IMR-90 (cell line): Measurements from ENCODE around the gene CDH13. TPM values are rescaled to one million over a fixed set of nuclear protein-coding genes. Genes with fewer than 3 reads are reported as not detected.

ENCODE experiments used
- ATAC-seq: fragments of 200-7000 bp; cut with Tn5 transposase; 2 replicates; pipeline ENCODE4 v1.9.1; 2020; ENCODE audit warnings: low read depth, mild to moderate bottlenecking, moderate library complexity
- BruUV-seq: library from RNA; stranded (reverse); fragments of 400-500 nt; replicated peaks from 2 replicates; lab custom pipeline; 2021; lab: Mats Ljungman, UMichigan
- CTCF ChIA-PET: fragments of 300-600 bp; formaldehyde crosslinking; extraction: SDS; loops from one replicate; lab custom pipeline; 2021; ENCODE audit warnings: antibody characterized with exemption; lab: Yijun Ruan, JAX
- POLR2A ChIA-PET: fragments of 300-600 bp; sonication (Branson Sonifier 250); formaldehyde crosslinking; loops from one replicate; lab custom pipeline; 2022; ENCODE audit warnings: antibody characterized with exemption; ENCODE audit not compliant: unreplicated experiment; lab: Charles Lee
- DNase-seq: peaks from one replicate; pipeline ENCODE4 v3.0.0; 2013
- H2AFZ ChIP-seq: replicated peaks from 2 replicates; pipeline ENCODE3; 2013; ENCODE audit warnings: low read length, mild to moderate bottlenecking; ENCODE audit not compliant: poor library complexity
- H2AK5ac ChIP-seq: 2 replicates; pipeline ENCODE4 v1.6.1; 2013; ENCODE audit warnings: low read depth, low read length, inconsistent platforms
- H2AK9ac ChIP-seq: replicated peaks from 2 replicates; pipeline ENCODE3; 2013; ENCODE audit warnings: mild to moderate bottlenecking, low read depth, low read length, moderate library complexity; ENCODE audit not compliant: poor library complexity
- H2BK120ac ChIP-seq: 2 replicates; pipeline ENCODE4 v1.6.1; 2013; ENCODE audit warnings: low read depth, low read length, inconsistent platforms
- H2BK15ac ChIP-seq: 3 replicates; pipeline ENCODE4 v1.6.1; 2013; ENCODE audit warnings: low read depth, low read length, inconsistent platforms
- H2BK20ac ChIP-seq: 2 replicates; pipeline ENCODE4 v1.6.1; 2013; ENCODE audit warnings: low read depth, mild to moderate bottlenecking, inconsistent platforms, low read length, moderate library complexity
- H2BK5ac ChIP-seq: 2 replicates; pipeline ENCODE4 v1.6.1; 2013; ENCODE audit warnings: mild to moderate bottlenecking, low read depth, low read length, inconsistent platforms; ENCODE audit not compliant: poor library complexity, severe bottlenecking
- H3K14ac ChIP-seq: replicated peaks from 2 replicates; pipeline ENCODE4 v1.6.1; 2013; ENCODE audit warnings: low read depth, low read length, inconsistent platforms
- H3K18ac ChIP-seq: 2 replicates; pipeline ENCODE4 v1.6.1; 2013; ENCODE audit warnings: low read depth, low read length, control low read depth
- H3K23ac ChIP-seq: 2 replicates; pipeline ENCODE4 v1.6.1; 2013; ENCODE audit warnings: low read depth, low read length, inconsistent platforms
- H3K27ac ChIP-seq: 2 replicates; pipeline ENCODE4 v1.5.1; 2013; ENCODE audit warnings: mild to moderate bottlenecking, control low read depth, low read length; ENCODE audit not compliant: insufficient read depth
- H3K27me3 ChIP-seq: 2 replicates; pipeline ENCODE4 v1.6.1; 2013; ENCODE audit warnings: low read length; ENCODE audit not compliant: control insufficient read depth, insufficient read depth
- H3K36me3 ChIP-seq: 2 replicates; pipeline ENCODE4 v1.6.1; 2013; ENCODE audit warnings: low read length, mixed read lengths; ENCODE audit not compliant: control insufficient read depth, insufficient read depth
- H3K4ac ChIP-seq: 2 replicates; pipeline ENCODE4 v1.6.1; 2013; ENCODE audit warnings: low read depth, low read length, inconsistent platforms
- H3K4me1 ChIP-seq: 2 replicates; pipeline ENCODE4 v1.6.1; 2013; ENCODE audit warnings: low read length, mixed read lengths; ENCODE audit not compliant: control insufficient read depth, insufficient read depth
- H3K4me2 ChIP-seq: 2 replicates; pipeline ENCODE4 v1.6.1; 2013; ENCODE audit warnings: low read depth, mild to moderate bottlenecking, control low read depth, low read length, moderate library complexity
- H3K4me3 ChIP-seq: 2 replicates; pipeline ENCODE4 v1.5.1; 2013; ENCODE audit warnings: low read depth, mild to moderate bottlenecking, control low read depth, low read length, moderate library complexity; ENCODE audit not compliant: insufficient read depth
- H3K56ac ChIP-seq: 2 replicates; pipeline ENCODE4 v1.6.1; 2013; ENCODE audit warnings: low read length, inconsistent platforms; ENCODE audit not compliant: insufficient read depth; ENCODE audit errors: extremely low read depth
- H3K79me1 ChIP-seq, 2 experiments: 2 replicates each; pipeline ENCODE4 v1.6.1; 2013; ENCODE audit warnings: low read length in 2 of 2, inconsistent platforms in 1 of 2, low read depth in 1 of 2
- H3K9ac ChIP-seq: 2 replicates; pipeline ENCODE4 v1.6.1; 2013; ENCODE audit warnings: low read depth, low read length, control low read depth
- H3K9me1 ChIP-seq: 2 replicates; pipeline ENCODE4 v1.6.1; 2013; ENCODE audit warnings: low read length, inconsistent platforms; ENCODE audit not compliant: insufficient read depth
- H3K9me3 ChIP-seq: 2 replicates; pipeline ENCODE4 v1.6.1; 2013; ENCODE audit warnings: low read length; ENCODE audit not compliant: control insufficient read depth, insufficient read depth
- H4K20me1 ChIP-seq: 2 replicates; pipeline ENCODE4 v1.6.1; 2013; ENCODE audit warnings: low read length, inconsistent platforms; ENCODE audit not compliant: insufficient read depth
- H4K5ac ChIP-seq: 2 replicates; pipeline ENCODE4 v1.6.1; 2013; ENCODE audit warnings: mild to moderate bottlenecking, low read depth, low read length, control low read depth
- H4K8ac ChIP-seq, 2 experiments: 2 replicates each; pipeline ENCODE4 v1.6.1; 2013; ENCODE audit warnings: low read depth in 2 of 2, low read length in 2 of 2, control low read depth in 1 of 2, inconsistent platforms in 1 of 2
- H4K91ac ChIP-seq: 2 replicates; pipeline ENCODE4 v1.6.1; 2013; ENCODE audit warnings: low read depth, low read length, inconsistent platforms; ENCODE audit not compliant: insufficient read depth
- CEBPB ChIP-seq: IDR thresholded peaks from 2 replicates; pipeline ENCODE4 v1.6.1; 2012; ENCODE audit warnings: low read depth, low read length, improper control_type of control experiment
- ELK1 ChIP-seq: fragments of 150-350 bp; IDR thresholded peaks from 2 replicates; pipeline ENCODE4 v1.6.1; 2016; ENCODE audit warnings: low read depth, mild to moderate bottlenecking, low read length, moderate library complexity, borderline replicate concordance
- RAD21 ChIP-seq: IDR thresholded peaks from 2 replicates; pipeline ENCODE4 v1.6.1; 2012; ENCODE audit warnings: low read length, improper control_type of control experiment
- RCOR1 ChIP-seq: IDR thresholded peaks from 2 replicates; pipeline ENCODE4 v1.6.1; 2012; ENCODE audit warnings: mild to moderate bottlenecking, low read length, improper control_type of control experiment; ENCODE audit not compliant: insufficient replicate concordance
- SMC3 ChIP-seq: fragments of 150-350 bp; IDR thresholded peaks from 2 replicates; pipeline ENCODE4 v1.6.1; 2016; ENCODE audit warnings: low read depth, mild to moderate bottlenecking, antibody characterized with exemption, low read length, moderate library complexity
- WGBS, 2 experiments: methylation state at CpG; one replicate each; pipeline versions ENCODE4 v1.1.5 to v1.1.7; 2013; ENCODE audit warnings: missing lambda C conversion rate in 2 of 2; ENCODE audit not compliant: insufficient read length in 1 of 2; ENCODE audit errors: extremely low coverage in 2 of 2; 5-methylcytosine and 5-hydroxymethylcytosine counted together
- dilution Hi-C: fragments of 300-500 bp; cut with HindIII; formaldehyde crosslinking; loops from one replicate; pipeline ENCODE4 v1.14.3; 2018; ENCODE audit warnings: low sequenced_read_pairs; ENCODE audit not compliant: unreplicated experiment
- in situ Hi-C: fragments of 300-500 bp; cut with MboI; formaldehyde crosslinking; loops from 3 replicates; pipeline ENCODE4 v1.14.3; 2019; ENCODE audit warnings: low sequenced_read_pairs, inconsistent platforms, mixed read lengths
- intact Hi-C: fragments of 100-400 bp; cut with micrococcal nuclease; formaldehyde crosslinking; loops from 2 replicates; pipeline ENCODE4 v1.10.0; 2022
- polyA plus RNA-seq, 3 experiments: library from polyadenylated mRNA; depleted of rRNA; stranded (reverse); fragments of >200 nt; gene quantifications; 2 replicates each; pipeline ENCODE4 v1.2.3, GENCODE V29; 2012; ENCODE audit warnings: low replicate concordance in 1 of 3
- total RNA-seq: library from RNA; depleted of rRNA; stranded (reverse); fragments of >200 nt; gene quantifications from 2 replicates; pipeline ENCODE4 v1.2.3, GENCODE V29; 2012

The CDH13 gene
- total and polyA plus RNA-seq, 2 of the 4 experiments (the other 2 are of a cell fraction) = 61.6 to 74.7 TPM

- Histone ChIP-seq H3K4me1 (no peaks in the 10 kb centered on the region), H3K23ac (no peak overlapping the region), H4K5ac (no peak overlapping the region), H2BK5ac (no peak overlapping the region), H4K20me1 (no peaks in the 10 kb centered on the region), H3K56ac (no peak overlapping the region), H3K4ac (no peak overlapping the region), H2BK15ac (no peak overlapping the region), H3K27me3 (no peaks in the 10 kb centered on the region), H4K8ac (no peak overlapping the region), H3K9me1 (no peaks in the 10 kb centered on the region), H3K36me3 (no peaks in the 10 kb centered on the region), H3K4me2 (no peak overlapping the region), H2AK9ac (no peak overlapping the region), H2AFZ (no peak overlapping the region), H3K18ac (no peak overlapping the region), H3K9me3 (no peaks in the 10 kb centered on the region), H2BK20ac (no peak overlapping the region), H3K14ac (no peak overlapping the region), H4K91ac (no peak overlapping the region), H3K27ac (no peak overlapping the region), H2AK5ac (no peak overlapping the region), H3K79me1 (no peaks in the 10 kb centered on the region), H2BK120ac (no peak overlapping the region), H3K9ac (no peak overlapping the region), H3K4me3 (no peak overlapping the region)
- BruUV-seq = no TSS peak
- POLR2A ChIA-PET = no interaction called here
- in situ Hi-C loops (no loop called here), dilution Hi-C loops (no loop called here), intact Hi-C loops (no loop called here)
- CTCF ChIA-PET = no interaction called here
- no peak for DNase-seq
- ATAC-seq = no peak
- no CpG with 5 or more reads among the region's 5 CpGs for WGBS, 2 experiments
- no peak for TF ChIP-seq ELK1
- TF ChIP-seq RAD21 = no peak
- no peak for TF ChIP-seq RCOR1
- no peak for TF ChIP-seq SMC3
- TF ChIP-seq CEBPB = no peak
Observed at GRCh38 chr16:83602761-83603722, 976.3 kb downstream of the CDH13 start.
